ENCODE results near the gene NTNG1.

GRCh38 chr1:107145637-107146036, 4.8 kb downstream of the NTNG1 start:
- TF ChIP-seq POLR2A (IDR thresholded peaks at IDR 0.05; ENCODE audit: low read length) (no peak), GATA1 (IDR thresholded peaks at IDR 0.05; ENCODE audit: low read depth, low read length) (no peak)

All from erythroblast (primary cell).